Right lobe of liver (tissue), 4 donors: ENCODE measurements around the gene PTGES2.

Experiments used
- CTCF ChIP-seq, 4 donors: fragments of 200-600 bp in 3 of 4; fragments of 450-650 bp in 1 of 4; IDR thresholded peaks; one replicate each; pipeline versions ENCODE4 v1.5.1 to v1.8.0; 2016 to 2022; ENCODE audit warnings: antibody characterized with exemption in 4 of 4, mild to moderate bottlenecking in 2 of 4
- POLR2A ChIP-seq: fragments of 450-650 bp; IDR thresholded peaks from one replicate; pipeline ENCODE4 v1.6.1; 2017; ENCODE audit warnings: antibody characterized with exemption, mild to moderate bottlenecking
- donor health status: DM: no; HTN: no; CAD: no.
- donor health status: DM: no; HTN: no; CAD: no.
- donor health status: DM: no; HTN: yes; CAD: no.

GRCh38 chr9:128092199-128092977 lies 35.1 kb downstream of the PTGES2 start:
- TF ChIP-seq CTCF (IDR thresholded peaks at IDR 0.05) (no peak), POLR2A (no peak)
